Tibial nerve (tissue), 4 donors: ENCODE data around the gene C19orf73.
"Not testable (repeated sequence)": the region's sequence is repeated elsewhere in the genome, so short reads cannot be mapped to it uniquely, and the experiment has no call there.

Experiments used
- CTCF ChIP-seq, 5 experiments: fragments of 200-600 bp in 3 of 5; fragments of 450-650 bp in 2 of 5; sonication (generic) in 3 of 5; IDR thresholded peaks; one replicate each; pipeline ENCODE4 v1.5.1; 2016 to 2019; ENCODE audit warnings: antibody characterized with exemption in 5 of 5, mild to moderate bottlenecking in 3 of 5, moderate library complexity in 2 of 5
- EP300 ChIP-seq, 2 donors: sonication (generic); formaldehyde crosslinking; IDR thresholded peaks; one replicate each; pipeline ENCODE4 v1.6.1; 2017; ENCODE audit warnings: antibody characterized with exemption in 2 of 2, mild to moderate bottlenecking in 1 of 2
- POLR2A ChIP-seq, 2 donors: fragments of 450-650 bp; IDR thresholded peaks; one replicate each; pipeline ENCODE4 v1.6.1; 2017; ENCODE audit warnings: antibody characterized with exemption in 2 of 2, mild to moderate bottlenecking in 2 of 2, moderate library complexity in 2 of 2

DNA sequence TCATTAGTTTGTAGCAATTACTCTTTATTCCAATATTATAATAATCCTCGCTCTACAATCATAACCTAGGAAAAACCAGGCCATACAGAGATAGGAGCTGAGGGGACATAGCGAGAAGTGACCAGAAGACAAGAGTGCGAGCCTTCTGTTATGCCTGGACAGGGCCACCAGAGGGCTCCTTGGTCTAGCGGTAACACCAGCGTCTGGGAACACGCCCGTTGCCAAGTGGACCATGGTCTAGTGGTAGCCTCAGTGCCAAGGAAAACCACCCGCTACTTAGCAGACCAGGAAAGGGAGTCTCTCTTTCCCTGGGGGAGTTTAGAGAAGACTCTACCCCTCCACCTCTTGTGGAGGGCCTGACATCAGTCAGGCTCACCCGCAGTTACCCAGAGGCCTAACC lies 44.1 kb downstream of the C19orf73 start:
- not testable (repeated sequence) for TF ChIP-seq EP300, POLR2A (IDR thresholded peaks at IDR 0.05)
- TF ChIP-seq CTCF (IDR thresholded peaks at IDR 0.05) = peak; percentile 57 to 73 (median 62)
